Coronary artery (tissue), 2 donors: Measurements from ENCODE around the gene TREH.
A peak's percentile ranks its signal among the peaks of the same experiment; 100 is the strongest.

Experiments
- DNase-seq: peaks from one replicate; pipeline ENCODE4 v3.0.0-alpha.2; 2017; ENCODE audit warnings: low spot score
- H3K27ac ChIP-seq, 2 donors: fragments of 200-600 bp; sonication (generic); one replicate each; pipeline ENCODE4 v1.5.1; 2016 to 2019
- H3K4me3 ChIP-seq: fragments of 200-600 bp; sonication (generic); 2 replicates; pipeline ENCODE4 v1.5.1; 2016; ENCODE audit warnings: mild to moderate bottlenecking, moderate library complexity
- CTCF ChIP-seq: fragments of 200-600 bp; sonication (generic); IDR thresholded peaks from one replicate; pipeline ENCODE4 v1.5.1; 2019; ENCODE audit warnings: antibody characterized with exemption

The TREH gene

GRCh38 chr11:118659953-118660680 is 19.3 kb downstream of the TREH start:
- TF ChIP-seq CTCF = no peak
- Histone ChIP-seq H3K27ac (no peak overlapping the region), H3K4me3 (no peak overlapping the region)
- DNase-seq = no peak

- DNase-seq = peak; percentile 94
- H3K4me3 ChIP-seq = peak overlapping the region; percentile 10
- peak; percentile 98 for TF ChIP-seq CTCF
- peak overlapping the region; percentile 40 to 80 for H3K27ac ChIP-seq
Measured at GRCh38 chr11:118659314-118659952, 20.0 kb downstream of the TREH start.

GRCh38 chr11:118658429-118659313 is 20.8 kb downstream of the TREH start:
- TF ChIP-seq CTCF = no peak
- peak overlapping the region; percentile 40 to 80 for H3K27ac ChIP-seq
- peak overlapping the region; percentile 10 for H3K4me3 ChIP-seq
- DNase-seq = no peak

GRCh38 chr11:118657709-118658428 is 21.6 kb downstream of the TREH start:
- Histone ChIP-seq H3K27ac (peak overlapping the region in 1 of 2 donors; percentile 80), H3K4me3 (no peak overlapping the region)
- no peak for TF ChIP-seq CTCF
- DNase-seq = no peak

GRCh38 chr11:118657238-118657637 is 22.2 kb downstream of the TREH start:
- TF ChIP-seq CTCF = no peak
- Histone ChIP-seq H3K27ac (no peak overlapping the region), H3K4me3 (no peak overlapping the region)
- no peak for DNase-seq

- DNase-seq = no peak
- Histone ChIP-seq H3K4me3 (no peak overlapping the region), H3K27ac (no peak overlapping the region)
- TF ChIP-seq CTCF = no peak
Measured at GRCh38 chr11:118656563-118657165, 22.8 kb downstream of the TREH start.
